Measurements from ENCODE around the gene GAR1. TPM values are rescaled to one million over a fixed set of nuclear protein-coding genes. Genes with fewer than 3 reads are reported as not detected.
"Not testable (repeated sequence)": the region's sequence is repeated elsewhere in the genome, so short reads cannot be mapped to it uniquely, and the experiment has no call there.

GAR1 gene
- total RNA-seq (10 to 100 TPM in 4 of 5 experiments, 1 to 10 TPM in 1; 9.5 to 24.8 (median 10.3) TPM), polyA plus RNA-seq (10 to 100 TPM; 16.4 to 18.6 TPM), total RNA-seq (5.0 reads per million, percentile 24 among the genes with 10 or more reads in this experiment)

- H3K36me3 Mint-ChIP-seq: peaks cover 0 to 28% (median 18%) of the 10 kb centered on the region in 5 donors
- POLR2A ChIA-PET: interaction anchor here (0.6 to 2.5 kb wide), 3 partner anchors 131 to 381 kb away, joined by 3 to 11 read pairs (median 3); partner anchors contain the start of gene MCUB
- Histone ChIP-seq H3K27me3 (ENCODE audit: control insufficient read depth in 2 of 2, insufficient read depth in 2 of 2, low read length in 2 of 2) (no peaks in the 10 kb centered on the region), H3K4me1 (ENCODE audit: control insufficient read depth in 2 of 2, insufficient read depth in 2 of 2, low read length in 2 of 2) (peaks cover 15% of the 10 kb centered on the region in 2 donors), H3K36me3 (ENCODE audit: control insufficient read depth in 2 of 3, insufficient read depth in 3 of 3, low read length in 3 of 3) (peaks cover 0 to 7% (median 0%) of the 10 kb centered on the region in 3 experiments), H3K4me3 (ENCODE audit: low read length) (peak within 1 kb of the TSS; percentile 88), H3K27ac (ENCODE audit: low read depth, low read length) (peak within 1 kb of the TSS; percentile 95), H3K9me3 (ENCODE audit: control insufficient read depth in 2 of 3, low read length in 3 of 3) (no peaks in the 10 kb centered on the region)
- H3K4me3 Mint-ChIP-seq: peak within 1 kb of the TSS; percentile 93 to 99 (median 98)
- peak within 1 kb of the TSS; percentile 96 to 99 (median 98) for H3K27ac Mint-ChIP-seq
- peak; percentile 55 to 89 (median 86) for DNase-seq
- no peaks in the 10 kb centered on the region for H3K9me3 Mint-ChIP-seq
- CTCF ChIA-PET: interaction anchor here (1.1 kb wide), 1 partner anchor 12 kb away, joined by 4 read pairs; the partner anchor contains the start of gene RRH
- intact Hi-C loops (cut with micrococcal nuclease): loop anchor here (1.0 to 10.0 kb wide), 18 partner anchors 11 to 1885 kb away; partner anchors contain the start of genes CASP6 (in 2 of the 2), PLA2G12A (in 2 of the 2), RPL34 (in 2 of the 2) and SEC24B (in 2 of the 2)
- ATAC-seq: peak; percentile 95
- no peaks in the 10 kb centered on the region for H3K27me3 Mint-ChIP-seq
- peaks cover 28 to 54% (median 49%) of the 10 kb centered on the region in 7 donors for H3K4me1 Mint-ChIP-seq
Measured at GRCh38 chr4:109815151-109816081, at the start of gene GAR1. Gene GAR1 (plus strand): TSS chr4:109815762. CDS start chr4:109816165, 403 bp downstream.

DNA sequence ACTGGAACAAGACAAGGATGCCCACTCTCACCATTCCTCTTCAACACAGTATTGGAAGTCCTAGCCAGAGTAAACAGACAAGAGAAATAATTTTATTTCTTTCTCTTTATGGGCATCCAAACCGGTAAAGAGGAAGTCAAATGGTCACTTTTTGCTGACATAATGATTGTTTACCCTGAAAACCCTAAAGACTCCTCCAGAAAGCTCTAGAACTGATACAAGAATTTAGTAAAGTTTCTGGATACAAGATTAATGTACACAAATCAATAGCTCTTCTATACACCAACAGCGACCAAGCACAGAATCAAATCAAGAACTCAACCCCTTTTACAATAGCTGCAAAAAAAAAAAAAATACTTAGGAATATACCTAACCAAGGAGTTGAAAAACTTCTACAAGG lies 33.5 kb upstream of the GAR1 start:
- H3K4me3 ChIP-seq (ENCODE audit: low read length); H3K27me3 ChIP-seq (ENCODE audit: control insufficient read depth in 2 of 2, insufficient read depth in 2 of 2, low read length in 2 of 2); H3K4me1 Mint-ChIP-seq; H3K36me3 Mint-ChIP-seq; H3K4me1 ChIP-seq (ENCODE audit: control insufficient read depth in 2 of 2, insufficient read depth in 2 of 2, low read length in 2 of 2); H3K4me3 Mint-ChIP-seq; DNase-seq; H3K27ac Mint-ChIP-seq; ATAC-seq; POLR2A ChIA-PET; H3K36me3 ChIP-seq (ENCODE audit: control insufficient read depth in 2 of 3, insufficient read depth in 3 of 3, low read length in 3 of 3); CTCF ChIA-PET; H3K27ac ChIP-seq (ENCODE audit: low read depth, low read length); H3K9me3 ChIP-seq (ENCODE audit: control insufficient read depth in 2 of 3, low read length in 3 of 3); H3K9me3 Mint-ChIP-seq; intact Hi-C loops (cut with micrococcal nuclease): not testable (repeated sequence)
- H3K27me3 Mint-ChIP-seq: peaks cover 0 to 34% (median 0%) of the 10 kb centered on the region in 5 donors

- ChIA-PET POLR2A (interaction anchor here (0.7 kb wide), 1 partner anchor 302 kb away, joined by 3 read pairs; no protein-coding TSS in a partner anchor), CTCF (no interaction called here)
- Histone ChIP-seq H3K9me3 (ENCODE audit: control insufficient read depth in 2 of 3, low read length in 3 of 3) (no peaks in the 10 kb centered on the region), H3K4me1 (ENCODE audit: control insufficient read depth in 2 of 2, insufficient read depth in 2 of 2, low read length in 2 of 2) (no peaks in the 10 kb centered on the region), H3K27ac (ENCODE audit: low read depth, low read length) (no peak overlapping the region), H3K4me3 (ENCODE audit: low read length) (no peak overlapping the region), H3K36me3 (ENCODE audit: control insufficient read depth in 2 of 3, insufficient read depth in 3 of 3, low read length in 3 of 3) (no peaks in the 10 kb centered on the region), H3K27me3 (ENCODE audit: control insufficient read depth in 2 of 2, insufficient read depth in 2 of 2, low read length in 2 of 2) (no peaks in the 10 kb centered on the region)
- H3K27me3 Mint-ChIP-seq: peaks cover 0 to 59% (median 0%) of the 10 kb centered on the region in 5 donors
- DNase-seq: no peak
- H3K4me3 Mint-ChIP-seq: no peak overlapping the region
- H3K27ac Mint-ChIP-seq: no peak overlapping the region
- H3K9me3 Mint-ChIP-seq: peaks cover 0 to 14% (median 0%) of the 10 kb centered on the region in 11 donors
- ATAC-seq: no peak
- no peaks in the 10 kb centered on the region for H3K36me3 Mint-ChIP-seq
- intact Hi-C loops (cut with micrococcal nuclease): no loop called here
- no peaks in the 10 kb centered on the region for H3K4me1 Mint-ChIP-seq
Measured at GRCh38 chr4:109786846-109787245, 28.7 kb upstream of the GAR1 start.

DNA sequence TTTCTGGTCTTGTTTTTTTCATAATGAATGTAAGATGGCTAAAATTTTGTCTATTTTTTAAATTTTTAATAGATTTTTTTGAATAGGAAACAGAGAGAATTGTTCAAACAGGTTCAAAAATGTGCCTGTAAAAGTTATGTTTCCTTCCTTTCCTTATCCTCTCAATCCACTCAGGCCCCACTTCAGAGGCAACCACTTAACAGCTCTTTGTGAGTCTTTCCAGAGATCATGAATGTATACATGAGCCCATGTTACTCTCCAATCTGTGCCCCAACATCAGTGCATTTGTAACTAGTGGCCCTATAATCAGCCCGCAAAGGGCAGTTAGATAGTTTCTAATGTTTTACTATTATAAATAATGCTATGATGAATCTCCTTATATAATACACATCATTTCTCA lies 27.8 kb upstream of the GAR1 start:
- peaks cover 0 to 14% (median 0%) of the 10 kb centered on the region in 11 donors for H3K9me3 Mint-ChIP-seq
- no peaks in the 10 kb centered on the region for H3K4me1 Mint-ChIP-seq
- no peaks in the 10 kb centered on the region for H3K9me3 ChIP-seq (ENCODE audit: control insufficient read depth in 2 of 3, low read length in 3 of 3)
- no peak overlapping the region for H3K4me3 Mint-ChIP-seq
- no peak overlapping the region for H3K27ac ChIP-seq (ENCODE audit: low read depth, low read length)
- no peaks in the 10 kb centered on the region for H3K4me1 ChIP-seq (ENCODE audit: control insufficient read depth in 2 of 2, insufficient read depth in 2 of 2, low read length in 2 of 2)
- no peak overlapping the region for H3K4me3 ChIP-seq (ENCODE audit: low read length)
- intact Hi-C loops (cut with micrococcal nuclease): no loop called here
- no peak overlapping the region for H3K27ac Mint-ChIP-seq
- H3K27me3 Mint-ChIP-seq: peaks cover 0 to 56% (median 2%) of the 10 kb centered on the region in 5 donors
- POLR2A ChIA-PET: no interaction called here
- no peaks in the 10 kb centered on the region for H3K36me3 ChIP-seq (ENCODE audit: control insufficient read depth in 2 of 3, insufficient read depth in 3 of 3, low read length in 3 of 3)
- CTCF ChIA-PET: no interaction called here
- H3K27me3 ChIP-seq (ENCODE audit: control insufficient read depth in 2 of 2, insufficient read depth in 2 of 2, low read length in 2 of 2): no peaks in the 10 kb centered on the region
- no peaks in the 10 kb centered on the region for H3K36me3 Mint-ChIP-seq
- DNase-seq: no peak
- no peak for ATAC-seq

DNA sequence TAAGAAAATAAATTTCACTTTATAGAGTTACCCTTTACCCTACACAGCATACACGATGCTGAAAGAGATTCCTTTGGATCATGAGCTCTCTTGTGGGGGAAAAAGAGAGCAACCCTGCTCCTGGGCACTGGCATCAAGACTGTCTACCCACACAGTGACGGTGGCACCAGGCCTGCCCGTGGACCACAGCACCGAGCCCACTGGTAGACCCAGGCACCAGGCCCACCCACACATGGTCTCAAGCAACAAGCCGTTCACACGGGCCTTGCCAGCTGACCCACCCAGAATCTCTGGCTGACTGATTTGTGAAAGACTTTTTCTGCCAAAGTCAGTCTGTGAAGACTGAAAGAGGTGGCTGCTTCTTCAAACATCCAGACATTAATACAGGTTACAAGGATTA lies 20.5 kb upstream of the GAR1 start:
- peaks cover 0 to 16% (median 9%) of the 10 kb centered on the region in 5 donors for H3K36me3 Mint-ChIP-seq
- intact Hi-C loops (cut with micrococcal nuclease): no loop called here
- H3K27me3 Mint-ChIP-seq: peaks cover 5 to 46% (median 12%) of the 10 kb centered on the region in 5 donors

GRCh38 chr4:109798866-109799265 lies 16.7 kb upstream of the GAR1 start:
- H3K27ac Mint-ChIP-seq: no peak overlapping the region
- POLR2A ChIA-PET: no interaction called here
- no peaks in the 10 kb centered on the region for H3K36me3 ChIP-seq (ENCODE audit: control insufficient read depth in 2 of 3, insufficient read depth in 3 of 3, low read length in 3 of 3)
- intact Hi-C loops (cut with micrococcal nuclease): no loop called here
- no peak for ATAC-seq
- CTCF ChIA-PET: no interaction called here
- no peaks in the 10 kb centered on the region for H3K27me3 ChIP-seq (ENCODE audit: control insufficient read depth in 2 of 2, insufficient read depth in 2 of 2, low read length in 2 of 2)
- no peaks in the 10 kb centered on the region for H3K4me1 ChIP-seq (ENCODE audit: control insufficient read depth in 2 of 2, insufficient read depth in 2 of 2, low read length in 2 of 2)
- no peak overlapping the region for H3K4me3 Mint-ChIP-seq
- H3K36me3 Mint-ChIP-seq: peaks cover 0 to 11% (median 9%) of the 10 kb centered on the region in 5 donors
- H3K9me3 ChIP-seq (ENCODE audit: control insufficient read depth in 2 of 3, low read length in 3 of 3): peaks cover 0 to 11% (median 0%) of the 10 kb centered on the region in 3 experiments
- H3K4me3 ChIP-seq (ENCODE audit: low read length): no peak overlapping the region
- no peaks in the 10 kb centered on the region for H3K4me1 Mint-ChIP-seq
- peaks cover 6 to 33% (median 17%) of the 10 kb centered on the region in 11 donors for H3K9me3 Mint-ChIP-seq
- DNase-seq: no peak
- no peak overlapping the region for H3K27ac ChIP-seq (ENCODE audit: low read depth, low read length)
- H3K27me3 Mint-ChIP-seq: peaks cover 5 to 21% (median 5%) of the 10 kb centered on the region in 5 donors

More for the DNA sequence above, 20.5 kb upstream of the GAR1 start:
- Histone ChIP-seq H3K27me3 (ENCODE audit: control insufficient read depth in 2 of 2, insufficient read depth in 2 of 2, low read length in 2 of 2) (no peaks in the 10 kb centered on the region), H3K4me3 (ENCODE audit: low read length) (no peak overlapping the region), H3K27ac (ENCODE audit: low read depth, low read length) (no peak overlapping the region), H3K4me1 (ENCODE audit: control insufficient read depth in 2 of 2, insufficient read depth in 2 of 2, low read length in 2 of 2) (no peaks in the 10 kb centered on the region), H3K36me3 (ENCODE audit: control insufficient read depth in 2 of 3, insufficient read depth in 3 of 3, low read length in 3 of 3) (no peaks in the 10 kb centered on the region), H3K9me3 (ENCODE audit: control insufficient read depth in 2 of 3, low read length in 3 of 3) (peaks cover 0 to 14% (median 0%) of the 10 kb centered on the region in 3 experiments)
- ChIA-PET POLR2A (no interaction called here), CTCF (no interaction called here)
- H3K9me3 Mint-ChIP-seq: peaks cover 6 to 39% (median 19%) of the 10 kb centered on the region in 11 donors
- H3K4me1 Mint-ChIP-seq: no peaks in the 10 kb centered on the region
- ATAC-seq (no peak), DNase-seq (no peak)
- H3K27ac Mint-ChIP-seq: no peak overlapping the region
- no peak overlapping the region for H3K4me3 Mint-ChIP-seq

Measured in naive thymus-derived CD4-positive, alpha-beta T cell (primary cell).